ENCODE results near the gene DEK.
"Not testable (repeated sequence)": the region's sequence is repeated elsewhere in the genome, so short reads cannot be mapped to it uniquely, and the experiment has no call there.

The DEK gene

GRCh38 chr6:18192026-18192425 lies 72.3 kb downstream of the DEK start:
- no peak for DNase-seq (ENCODE audit: low read depth)

GRCh38 chr6:18189196-18189595 lies 75.1 kb downstream of the DEK start:
- DNase-seq (ENCODE audit: low read depth) = no peak

- DNase-seq (ENCODE audit: low read depth) = no peak
Measured at GRCh38 chr6:18187701-18188100, 76.6 kb downstream of the DEK start.

GRCh38 chr6:18186540-18187250 lies 77.6 kb downstream of the DEK start:
- DNase-seq (ENCODE audit: low read depth) = no peak

- DNase-seq (ENCODE audit: low read depth) = no peak
Measured at GRCh38 chr6:18186033-18186432, 78.3 kb downstream of the DEK start.

GRCh38 chr6:18185624-18186023 lies 78.7 kb downstream of the DEK start:
- DNase-seq (ENCODE audit: low read depth) = no peak

- no peak for DNase-seq (ENCODE audit: low read depth)
Measured at GRCh38 chr6:18183766-18184165, 80.6 kb downstream of the DEK start.

- DNase-seq (ENCODE audit: low read depth) = no peak
Measured at GRCh38 chr6:18182568-18182967, 81.8 kb downstream of the DEK start.

GRCh38 chr6:18179770-18180356 lies 84.5 kb downstream of the DEK start:
- DNase-seq (ENCODE audit: low read depth) = no peak

GRCh38 chr6:18178960-18179615 lies 85.2 kb downstream of the DEK start:
- no peak for DNase-seq (ENCODE audit: low read depth)

GRCh38 chr6:18177286-18177965 lies 86.9 kb downstream of the DEK start:
- no peak for DNase-seq (ENCODE audit: low read depth)

- DNase-seq (ENCODE audit: low read depth) = not testable (repeated sequence)
Measured at GRCh38 chr6:18176198-18176597, 88.1 kb downstream of the DEK start.

Data from stimulated activated CD8-positive, alpha-beta memory T cell treated with anti-CD3 and anti-CD28 coated beads, Interleukin-4, amount 100 ng/mL, for 24 hours (primary cell).